ENCODE data around the gene SLC44A3. TPM values are rescaled to one million over a fixed set of nuclear protein-coding genes. Genes with fewer than 3 reads are reported as not detected.

SLC44A3 gene
- total RNA-seq, 1 donor from 2014 or later = 14.6 TPM

DNA sequence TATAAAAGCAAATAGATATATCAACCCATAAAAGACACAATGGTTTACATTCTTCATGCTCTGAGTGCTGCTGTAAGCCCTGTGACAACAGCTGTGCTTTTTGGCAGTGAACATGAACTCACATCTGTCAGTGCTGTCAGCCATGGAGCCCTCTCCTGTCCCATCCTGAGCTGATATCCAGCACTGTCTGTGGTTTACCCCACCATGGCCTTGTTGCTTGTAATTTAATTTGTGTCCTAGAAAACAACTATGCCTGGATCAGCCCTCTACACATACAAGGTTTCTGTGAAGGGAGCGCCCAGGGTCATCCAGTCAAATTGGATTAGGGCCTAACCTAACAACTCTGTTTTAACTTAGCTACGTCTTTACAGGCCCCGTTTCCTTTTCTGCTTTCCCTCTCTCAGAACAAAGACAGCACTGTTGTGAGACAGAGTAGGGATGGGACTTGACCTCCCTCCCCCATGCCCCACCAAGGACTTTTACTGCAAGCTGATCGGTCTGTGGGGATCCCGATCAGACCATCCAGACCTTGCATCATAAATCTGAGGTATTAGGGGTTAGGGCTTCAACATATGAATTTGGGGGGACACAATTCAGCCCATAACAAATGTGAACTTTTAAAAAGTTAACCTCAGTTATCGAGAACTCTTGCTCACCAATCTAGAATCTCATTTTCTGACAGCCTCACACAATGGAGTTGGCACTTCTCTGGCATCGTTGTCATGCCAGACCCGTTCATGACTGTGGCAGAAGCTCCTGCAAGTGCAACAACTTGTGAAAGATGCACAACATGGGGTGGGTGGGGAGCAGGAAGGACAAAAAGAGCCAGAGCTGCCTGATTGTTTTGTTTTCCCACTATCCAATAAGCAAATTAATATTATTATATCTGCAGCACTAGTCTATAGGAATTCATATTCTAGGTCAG, 16.4 kb upstream of the SLC44A3 start:
- TF ChIP-seq, protein P1, sequence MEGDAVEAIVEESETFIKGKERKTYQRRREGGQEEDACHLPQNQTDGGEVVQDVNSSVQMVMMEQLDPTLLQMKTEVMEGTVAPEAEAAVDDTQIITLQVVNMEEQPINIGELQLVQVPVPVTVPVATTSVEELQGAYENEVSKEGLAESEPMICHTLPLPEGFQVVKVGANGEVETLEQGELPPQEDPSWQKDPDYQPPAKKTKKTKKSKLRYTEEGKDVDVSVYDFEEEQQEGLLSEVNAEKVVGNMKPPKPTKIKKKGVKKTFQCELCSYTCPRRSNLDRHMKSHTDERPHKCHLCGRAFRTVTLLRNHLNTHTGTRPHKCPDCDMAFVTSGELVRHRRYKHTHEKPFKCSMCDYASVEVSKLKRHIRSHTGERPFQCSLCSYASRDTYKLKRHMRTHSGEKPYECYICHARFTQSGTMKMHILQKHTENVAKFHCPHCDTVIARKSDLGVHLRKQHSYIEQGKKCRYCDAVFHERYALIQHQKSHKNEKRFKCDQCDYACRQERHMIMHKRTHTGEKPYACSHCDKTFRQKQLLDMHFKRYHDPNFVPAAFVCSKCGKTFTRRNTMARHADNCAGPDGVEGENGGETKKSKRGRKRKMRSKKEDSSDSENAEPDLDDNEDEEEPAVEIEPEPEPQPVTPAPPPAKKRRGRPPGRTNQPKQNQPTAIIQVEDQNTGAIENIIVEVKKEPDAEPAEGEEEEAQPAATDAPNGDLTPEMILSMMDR (IDR thresholded peaks at IDR 0.05; ENCODE audit: insufficient read depth, low read length, poor library complexity, severe bottlenecking) = no peak

DNA sequence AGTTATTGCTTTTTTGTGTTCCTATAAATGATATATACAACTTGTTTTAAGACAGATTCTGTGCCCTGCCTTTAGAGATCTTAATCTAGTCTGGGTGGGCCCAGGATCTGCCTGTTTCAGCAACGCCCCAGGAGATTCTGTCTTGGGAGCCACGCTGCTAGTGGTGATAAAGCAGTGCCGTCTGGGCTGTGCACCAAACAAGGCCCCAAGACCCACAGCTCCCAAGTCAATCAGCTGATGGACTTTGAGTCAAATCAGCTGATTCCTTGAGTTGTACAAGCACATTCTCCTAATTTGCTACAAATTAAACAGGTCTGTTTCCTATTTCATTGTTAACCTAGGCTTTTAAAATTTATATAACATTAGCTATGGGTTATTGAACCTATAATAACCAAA, 15.7 kb upstream of the SLC44A3 start:
- no peak for DNase-seq (ENCODE audit: low read depth)
- Histone ChIP-seq H3K27me3 (ENCODE audit: control insufficient read depth, insufficient read depth, low read length) (no peaks in the 10 kb centered on the region), H3K36me3 (ENCODE audit: control insufficient read depth, insufficient read depth, low read length) (no peaks in the 10 kb centered on the region), H3K4me3 (ENCODE audit: low read depth, low read length) (no peak overlapping the region)
- TF ChIP-seq, protein P1 (IDR thresholded peaks at IDR 0.05; ENCODE audit: insufficient read depth, low read length, poor library complexity, severe bottlenecking) = no peak

More for the DNA sequence above, 16.4 kb upstream of the SLC44A3 start:
- Histone ChIP-seq H3K4me3 (ENCODE audit: low read depth, low read length) (no peak overlapping the region), H3K36me3 (ENCODE audit: control insufficient read depth, insufficient read depth, low read length) (no peaks in the 10 kb centered on the region), H3K27me3 (ENCODE audit: control insufficient read depth, insufficient read depth, low read length) (no peaks in the 10 kb centered on the region)
- DNase-seq (ENCODE audit: low read depth) = no peak

DNA sequence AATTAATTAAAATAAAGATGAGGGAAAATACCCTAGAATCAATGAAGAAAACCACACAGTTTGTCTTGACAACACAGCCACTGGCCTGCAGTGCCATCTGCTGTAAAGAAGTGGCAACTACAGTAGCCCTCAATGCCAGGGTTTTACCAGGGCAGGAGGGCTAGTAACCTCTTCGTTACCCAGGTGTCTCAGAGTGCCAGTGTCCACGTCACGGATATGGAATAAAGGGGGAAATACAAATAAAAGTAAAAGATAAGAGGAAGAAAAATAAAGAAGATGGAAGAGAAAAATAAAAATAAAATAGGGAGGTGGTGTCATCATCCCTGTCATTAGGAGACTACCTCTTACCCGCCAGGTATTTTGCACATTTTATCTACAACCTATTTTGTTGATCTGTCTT, 14.2 kb upstream of the SLC44A3 start:
- no peaks in the 10 kb centered on the region for H3K27me3 ChIP-seq (ENCODE audit: control insufficient read depth, insufficient read depth, low read length)
- no peak overlapping the region for H3K4me3 ChIP-seq (ENCODE audit: low read depth, low read length)
- no peak for DNase-seq (ENCODE audit: low read depth)
- TF ChIP-seq, protein P1 (IDR thresholded peaks at IDR 0.05; ENCODE audit: insufficient read depth, low read length, poor library complexity, severe bottlenecking) = peak; percentile 89
- H3K36me3 ChIP-seq (ENCODE audit: control insufficient read depth, insufficient read depth, low read length) = no peaks in the 10 kb centered on the region

DNA sequence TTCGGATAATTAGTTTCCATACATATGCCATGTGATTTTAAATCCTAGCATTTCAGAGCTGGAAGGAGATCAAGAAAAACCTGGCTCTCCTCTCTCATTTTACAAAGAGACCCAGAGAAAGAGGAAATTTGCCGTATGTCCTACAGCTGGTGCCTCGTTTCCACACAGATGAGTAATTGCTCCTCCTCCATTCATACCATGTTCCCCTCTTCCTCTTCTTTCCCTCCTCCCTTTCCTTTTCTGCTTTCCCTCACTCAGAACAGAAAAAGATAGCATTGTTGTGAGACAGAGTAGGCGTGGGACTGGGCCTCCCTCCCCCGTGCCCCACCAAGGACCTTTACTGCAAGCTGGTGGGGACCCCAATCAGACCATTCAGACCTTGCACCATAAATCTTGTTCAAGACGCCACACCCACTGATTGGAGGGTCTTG, 13.7 kb upstream of the SLC44A3 start:
- no peak for DNase-seq (ENCODE audit: low read depth)
- no peak overlapping the region for H3K4me3 ChIP-seq (ENCODE audit: low read depth, low read length)

DNA sequence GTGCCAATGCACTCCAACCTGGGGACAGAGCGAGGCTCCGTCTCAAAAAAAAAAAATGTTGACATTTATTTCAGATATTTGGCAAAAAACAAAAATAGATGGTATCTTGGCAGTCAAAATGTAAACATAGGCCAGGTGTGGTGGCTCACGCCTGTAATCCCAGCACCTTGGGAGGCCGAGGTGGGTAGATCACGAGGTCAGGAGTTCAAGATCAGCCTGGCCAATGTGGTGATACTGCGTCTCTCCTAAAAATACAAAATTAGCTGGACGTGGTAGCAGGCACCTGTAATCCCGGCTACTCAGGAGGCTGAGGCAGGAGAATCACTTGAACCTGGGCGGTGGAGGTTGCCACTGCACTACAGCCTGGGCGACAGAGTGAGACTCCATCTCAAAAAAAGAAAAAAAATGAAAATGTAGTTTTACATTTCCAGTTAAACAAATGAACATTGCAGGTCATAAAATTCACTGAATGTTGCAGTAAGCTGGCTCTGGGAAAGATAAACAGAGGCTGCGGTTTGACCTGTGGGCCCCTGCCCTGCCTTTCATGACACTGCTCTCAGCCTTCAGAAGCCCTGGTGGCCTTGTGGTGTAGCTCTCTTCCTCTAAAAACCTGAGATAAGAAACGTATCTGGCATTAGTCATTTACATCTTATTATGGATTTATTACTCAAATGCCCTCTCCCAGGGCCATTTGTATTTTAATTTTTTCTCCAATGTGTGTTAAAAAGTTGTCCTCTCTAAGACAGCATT, 12.2 kb upstream of the SLC44A3 start:
- Histone ChIP-seq H3K27me3 (ENCODE audit: control insufficient read depth, insufficient read depth, low read length) (no peaks in the 10 kb centered on the region), H3K36me3 (ENCODE audit: control insufficient read depth, insufficient read depth, low read length) (no peaks in the 10 kb centered on the region), H3K4me3 (ENCODE audit: low read depth, low read length) (no peak overlapping the region)
- TF ChIP-seq, protein P1 (IDR thresholded peaks at IDR 0.05; ENCODE audit: insufficient read depth, low read length, poor library complexity, severe bottlenecking) = no peak
- no peak for DNase-seq (ENCODE audit: low read depth)

More for the DNA sequence above, 13.7 kb upstream of the SLC44A3 start:
- no peaks in the 10 kb centered on the region for H3K36me3 ChIP-seq (ENCODE audit: control insufficient read depth, insufficient read depth, low read length)
- H3K27me3 ChIP-seq (ENCODE audit: control insufficient read depth, insufficient read depth, low read length) = no peaks in the 10 kb centered on the region
- TF ChIP-seq, protein P1 (IDR thresholded peaks at IDR 0.05; ENCODE audit: insufficient read depth, low read length, poor library complexity, severe bottlenecking) = no peak
